Measurements from ENCODE around the gene INPP4B. TPM values are rescaled to one million over a fixed set of nuclear protein-coding genes. Genes with fewer than 3 reads are reported as not detected.

INPP4B gene
- total and polyA plus RNA-seq, 2 experiments from 2014 or later: 4.6 to 5.5 TPM

DNA sequence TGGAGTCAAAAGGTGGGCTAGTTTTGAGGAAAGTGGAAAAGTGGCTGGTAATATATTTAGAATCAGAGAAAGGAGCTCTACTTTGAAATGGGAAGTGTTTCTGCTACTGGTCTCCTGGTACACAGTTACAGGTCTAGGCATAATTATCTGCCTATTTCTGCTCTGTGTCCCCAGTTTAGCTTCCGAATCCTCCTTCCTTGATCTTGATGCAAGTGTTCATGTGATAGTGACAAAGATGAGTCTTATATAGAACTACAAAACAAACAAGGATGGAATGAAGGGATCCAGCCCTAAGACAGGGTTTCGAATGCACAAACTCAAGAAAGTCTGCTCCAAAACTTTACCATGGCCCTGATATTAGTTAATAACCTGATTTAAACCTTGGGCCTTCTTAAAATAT is 580.2 kb downstream of the INPP4B start:
- Histone ChIP-seq H3K27ac (no peak overlapping the region), H3K4me3 (no peak overlapping the region), H3K9me3 (ENCODE audit: low read depth) (no peaks in the 10 kb centered on the region), H3K36me3 (no peaks in the 10 kb centered on the region), H3K27me3 (no peaks in the 10 kb centered on the region), H3K4me1 (ENCODE audit: low read depth) (no peaks in the 10 kb centered on the region)
- TF ChIP-seq, protein P1, sequence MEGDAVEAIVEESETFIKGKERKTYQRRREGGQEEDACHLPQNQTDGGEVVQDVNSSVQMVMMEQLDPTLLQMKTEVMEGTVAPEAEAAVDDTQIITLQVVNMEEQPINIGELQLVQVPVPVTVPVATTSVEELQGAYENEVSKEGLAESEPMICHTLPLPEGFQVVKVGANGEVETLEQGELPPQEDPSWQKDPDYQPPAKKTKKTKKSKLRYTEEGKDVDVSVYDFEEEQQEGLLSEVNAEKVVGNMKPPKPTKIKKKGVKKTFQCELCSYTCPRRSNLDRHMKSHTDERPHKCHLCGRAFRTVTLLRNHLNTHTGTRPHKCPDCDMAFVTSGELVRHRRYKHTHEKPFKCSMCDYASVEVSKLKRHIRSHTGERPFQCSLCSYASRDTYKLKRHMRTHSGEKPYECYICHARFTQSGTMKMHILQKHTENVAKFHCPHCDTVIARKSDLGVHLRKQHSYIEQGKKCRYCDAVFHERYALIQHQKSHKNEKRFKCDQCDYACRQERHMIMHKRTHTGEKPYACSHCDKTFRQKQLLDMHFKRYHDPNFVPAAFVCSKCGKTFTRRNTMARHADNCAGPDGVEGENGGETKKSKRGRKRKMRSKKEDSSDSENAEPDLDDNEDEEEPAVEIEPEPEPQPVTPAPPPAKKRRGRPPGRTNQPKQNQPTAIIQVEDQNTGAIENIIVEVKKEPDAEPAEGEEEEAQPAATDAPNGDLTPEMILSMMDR (IDR thresholded peaks at IDR 0.05; ENCODE audit: low read depth, low read length): no peak
- DNase-seq (ENCODE audit: low read depth in 1 of 2, low spot score in 1 of 2): no peak

DNA sequence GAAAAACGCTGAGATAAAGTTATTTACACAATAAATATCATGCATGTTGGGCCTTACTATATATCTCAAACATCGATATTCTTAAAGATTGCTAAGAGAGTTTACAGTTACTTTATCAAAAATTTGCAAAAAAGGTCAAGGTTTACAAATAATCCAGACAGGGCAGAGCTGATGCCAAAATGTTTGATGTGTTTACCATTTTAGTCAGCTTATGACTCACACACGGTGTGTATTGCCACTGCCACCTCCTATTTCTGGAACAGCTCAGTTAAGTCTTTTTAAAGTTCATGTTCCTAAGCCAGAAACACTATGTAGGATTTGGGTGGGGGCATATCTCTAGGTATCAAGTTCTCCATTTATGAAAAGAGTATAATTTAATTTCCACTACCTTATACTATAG is 580.6 kb downstream of the INPP4B start:
- Histone ChIP-seq H3K36me3 (no peaks in the 10 kb centered on the region), H3K27ac (no peak overlapping the region), H3K9me3 (ENCODE audit: low read depth) (no peaks in the 10 kb centered on the region), H3K4me3 (no peak overlapping the region), H3K27me3 (no peaks in the 10 kb centered on the region), H3K4me1 (ENCODE audit: low read depth) (no peaks in the 10 kb centered on the region)
- peak in 1 of 2 donors; percentile 34 for DNase-seq (ENCODE audit: low read depth in 1 of 2, low spot score in 1 of 2)
- TF ChIP-seq, protein P1 (IDR thresholded peaks at IDR 0.05; ENCODE audit: low read depth, low read length): no peak

DNA sequence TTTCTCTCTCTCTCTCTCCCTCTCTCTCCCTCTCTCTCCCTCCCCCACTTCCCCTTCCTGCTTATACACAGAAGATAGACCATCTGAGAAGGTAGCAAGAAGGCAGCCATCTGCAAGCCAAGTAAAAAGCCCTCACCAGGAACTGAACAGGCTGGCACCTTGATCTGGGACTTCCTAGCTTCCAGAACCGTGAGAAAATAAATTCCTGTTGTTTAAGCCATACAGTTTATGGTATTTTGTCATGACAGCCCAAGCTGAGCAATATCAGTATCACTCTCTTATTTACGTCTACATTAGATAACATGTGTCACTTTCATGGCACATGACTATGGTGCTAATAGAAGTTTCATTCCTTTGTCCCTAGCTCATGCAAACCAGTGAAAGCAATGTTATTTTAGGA is 581.1 kb downstream of the INPP4B start:
- TF ChIP-seq, protein P1 (IDR thresholded peaks at IDR 0.05; ENCODE audit: low read depth, low read length): no peak
- H3K4me1 ChIP-seq (ENCODE audit: low read depth): no peaks in the 10 kb centered on the region
- no peak overlapping the region for H3K4me3 ChIP-seq
- no peaks in the 10 kb centered on the region for H3K36me3 ChIP-seq
- H3K27me3 ChIP-seq: no peaks in the 10 kb centered on the region
- no peaks in the 10 kb centered on the region for H3K9me3 ChIP-seq (ENCODE audit: low read depth)
- peak; percentile 19 to 61 for DNase-seq (ENCODE audit: low read depth in 1 of 2, low spot score in 1 of 2)
- H3K27ac ChIP-seq: no peak overlapping the region

DNA sequence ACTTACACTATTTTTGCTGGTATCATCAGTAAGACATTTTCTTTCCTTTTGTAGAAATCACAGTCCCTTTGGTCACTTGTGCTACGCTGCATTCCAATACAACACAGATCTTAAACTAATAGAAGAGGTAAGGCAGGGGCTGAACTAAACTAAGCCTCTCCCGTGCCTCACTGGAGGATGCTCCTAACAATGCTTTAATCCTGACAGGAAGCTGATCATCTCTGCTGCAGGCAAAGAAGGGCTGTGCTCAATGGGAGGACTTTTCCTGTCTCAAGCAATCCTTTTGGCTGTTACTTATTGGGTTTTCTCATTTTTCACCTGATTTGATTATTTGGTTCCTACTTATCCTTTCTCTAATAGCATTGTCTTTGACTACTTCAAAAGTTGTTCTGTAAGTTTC is 583.1 kb downstream of the INPP4B start:
- no peak overlapping the region for H3K27ac ChIP-seq
- no peaks in the 10 kb centered on the region for H3K4me1 ChIP-seq (ENCODE audit: low read depth)
- H3K27me3 ChIP-seq: no peaks in the 10 kb centered on the region
- H3K4me3 ChIP-seq: no peak overlapping the region
- H3K36me3 ChIP-seq: no peaks in the 10 kb centered on the region
- TF ChIP-seq, protein P1 (IDR thresholded peaks at IDR 0.05; ENCODE audit: low read depth, low read length): no peak
- no peaks in the 10 kb centered on the region for H3K9me3 ChIP-seq (ENCODE audit: low read depth)
- no peak for DNase-seq (ENCODE audit: low read depth in 1 of 2, low spot score in 1 of 2)

DNA sequence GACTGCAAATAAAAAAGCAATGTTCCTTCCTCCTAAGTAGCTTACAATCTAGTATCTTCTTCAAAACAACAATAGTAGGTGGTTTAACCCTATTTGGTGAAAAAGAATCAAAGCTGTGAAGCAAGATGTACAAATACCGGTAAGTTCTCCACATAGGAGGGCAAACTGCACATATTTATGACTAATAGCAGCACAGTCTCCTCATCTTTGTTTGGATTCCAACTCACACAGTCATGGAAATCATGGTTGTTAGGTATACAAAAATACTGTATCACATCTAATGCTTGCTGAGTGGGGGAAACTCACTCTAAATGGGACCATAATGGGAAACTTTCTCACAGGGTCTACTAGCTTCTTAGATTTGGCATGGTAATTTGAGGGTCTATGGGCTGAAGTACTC is 597.2 kb downstream of the INPP4B start:
- peak in 1 of 2 donors; percentile 25 for DNase-seq (ENCODE audit: low read depth in 1 of 2, low spot score in 1 of 2)
- no peaks in the 10 kb centered on the region for H3K9me3 ChIP-seq (ENCODE audit: low read depth)
- no peaks in the 10 kb centered on the region for H3K4me1 ChIP-seq (ENCODE audit: low read depth)
- H3K27ac ChIP-seq: no peak overlapping the region
- no peak overlapping the region for H3K4me3 ChIP-seq
- no peaks in the 10 kb centered on the region for H3K36me3 ChIP-seq
- TF ChIP-seq, protein P1 (IDR thresholded peaks at IDR 0.05; ENCODE audit: low read depth, low read length): no peak
- no peaks in the 10 kb centered on the region for H3K27me3 ChIP-seq

DNA sequence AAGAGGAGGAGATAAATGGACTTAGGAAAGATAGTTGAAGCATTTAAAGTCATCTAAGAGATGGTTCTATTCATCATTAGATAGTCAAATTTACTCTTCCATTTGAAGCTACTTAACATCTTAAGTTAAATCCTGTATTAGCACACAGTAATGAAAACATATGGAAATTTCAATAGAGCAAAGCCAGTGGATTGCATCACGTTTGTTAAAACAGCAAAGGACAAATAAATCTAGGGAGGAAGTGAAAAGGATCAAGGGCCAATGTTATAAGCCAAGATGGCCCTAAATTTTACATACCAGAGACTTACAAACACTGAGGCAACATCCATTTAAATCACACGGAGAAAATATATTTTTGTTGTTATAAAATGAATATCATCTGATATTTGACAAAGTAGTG is 602.8 kb downstream of the INPP4B start:
- H3K27me3 ChIP-seq: no peaks in the 10 kb centered on the region
- TF ChIP-seq, protein P1 (IDR thresholded peaks at IDR 0.05; ENCODE audit: low read depth, low read length): no peak
- H3K4me1 ChIP-seq (ENCODE audit: low read depth): no peaks in the 10 kb centered on the region
- no peak overlapping the region for H3K4me3 ChIP-seq
- H3K27ac ChIP-seq: no peak overlapping the region
- no peak for DNase-seq (ENCODE audit: low read depth in 1 of 2, low spot score in 1 of 2)
- no peaks in the 10 kb centered on the region for H3K36me3 ChIP-seq
- no peaks in the 10 kb centered on the region for H3K9me3 ChIP-seq (ENCODE audit: low read depth)
